Stimulated activated CD4-positive, alpha-beta T cell treated with anti-CD3 and anti-CD28 coated beads, Interleukin-2, amount 100 ng/mL, for 24 hours (primary cell): ENCODE results near the gene SDHA.
"Not testable (repeated sequence)": the region's sequence is repeated elsewhere in the genome, so short reads cannot be mapped to it uniquely, and the experiment has no call there.

ENCODE experiments used
- DNase-seq, 2 donors: peaks; one replicate each; pipeline ENCODE4 v3.0.0-alpha.2; 2020

Gene SDHA

DNA sequence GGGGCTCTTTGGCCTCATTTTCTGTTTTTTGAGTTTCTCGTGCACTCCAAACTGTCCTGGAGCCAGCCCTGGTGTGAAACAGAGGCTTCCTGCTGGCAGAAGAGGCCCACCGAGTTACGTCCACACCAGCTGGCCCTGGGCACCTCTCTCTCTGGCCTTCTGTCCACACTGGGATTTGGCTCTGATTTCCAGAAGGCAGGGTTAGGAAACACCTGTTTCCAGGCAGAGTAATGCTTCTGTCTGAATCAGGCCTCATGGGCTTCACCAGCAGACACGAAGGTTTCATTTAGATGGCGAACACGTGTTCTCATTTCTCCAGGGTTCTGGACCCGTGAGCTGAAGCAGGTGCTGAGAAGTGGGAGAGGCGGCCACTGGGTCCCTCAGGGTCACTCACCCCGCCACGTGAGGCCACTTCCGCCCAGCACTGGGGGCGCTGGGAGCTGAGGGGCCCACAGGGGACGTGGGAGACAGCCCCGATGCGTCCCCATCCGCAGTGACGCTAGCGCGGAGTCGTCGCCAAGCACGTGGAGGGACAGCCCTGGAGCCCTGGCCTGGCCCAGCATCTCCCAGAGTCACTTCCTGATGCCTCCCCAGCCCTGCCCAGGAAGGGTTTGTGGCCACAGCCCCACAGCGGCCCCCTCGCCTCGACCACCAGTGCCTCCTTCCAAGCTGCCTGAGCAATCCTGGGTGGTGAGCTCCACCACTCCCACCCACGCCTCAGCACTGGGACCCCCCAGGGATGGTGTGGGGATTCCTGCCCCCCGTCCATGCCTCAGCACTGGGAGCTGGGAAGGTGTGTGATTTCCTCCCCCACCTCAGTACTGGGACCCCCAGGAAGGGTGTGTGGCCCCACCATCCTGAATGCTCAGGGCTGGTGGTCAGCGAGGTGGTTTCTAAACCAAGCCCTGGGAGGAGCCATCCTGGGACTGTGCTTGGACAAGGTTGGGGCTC lies 31.8 kb upstream of the SDHA start:
- no peak for DNase-seq

GRCh38 chr5:187042-187431 lies 31.1 kb upstream of the SDHA start:
- DNase-seq, result no peak

GRCh38 chr5:187617-188451 lies 30.3 kb upstream of the SDHA start:
- DNase-seq, result no peak

- peak; percentile 90 to 93 for DNase-seq
These were observed 29.3 kb upstream of the SDHA start for GRCh38 chr5:188488-189481.

- no peak for DNase-seq
These were observed 28.6 kb upstream of the SDHA start for GRCh38 chr5:189486-189885.

- DNase-seq, result no peak
These were observed 28.1 kb upstream of the SDHA start for GRCh38 chr5:189976-190365.

- no peak for DNase-seq
These were observed 27.6 kb upstream of the SDHA start for GRCh38 chr5:190366-191035.

GRCh38 chr5:191036-191948 lies 26.8 kb upstream of the SDHA start, which contains the start of gene LRRC14B:
Gene LRRC14B, plus strand, starts transcription at chr5:191495. Its CDS starts 44 bp downstream, at chr5:191539.
- DNase-seq, result peak in 1 of 2 donors; percentile 30

DNA sequence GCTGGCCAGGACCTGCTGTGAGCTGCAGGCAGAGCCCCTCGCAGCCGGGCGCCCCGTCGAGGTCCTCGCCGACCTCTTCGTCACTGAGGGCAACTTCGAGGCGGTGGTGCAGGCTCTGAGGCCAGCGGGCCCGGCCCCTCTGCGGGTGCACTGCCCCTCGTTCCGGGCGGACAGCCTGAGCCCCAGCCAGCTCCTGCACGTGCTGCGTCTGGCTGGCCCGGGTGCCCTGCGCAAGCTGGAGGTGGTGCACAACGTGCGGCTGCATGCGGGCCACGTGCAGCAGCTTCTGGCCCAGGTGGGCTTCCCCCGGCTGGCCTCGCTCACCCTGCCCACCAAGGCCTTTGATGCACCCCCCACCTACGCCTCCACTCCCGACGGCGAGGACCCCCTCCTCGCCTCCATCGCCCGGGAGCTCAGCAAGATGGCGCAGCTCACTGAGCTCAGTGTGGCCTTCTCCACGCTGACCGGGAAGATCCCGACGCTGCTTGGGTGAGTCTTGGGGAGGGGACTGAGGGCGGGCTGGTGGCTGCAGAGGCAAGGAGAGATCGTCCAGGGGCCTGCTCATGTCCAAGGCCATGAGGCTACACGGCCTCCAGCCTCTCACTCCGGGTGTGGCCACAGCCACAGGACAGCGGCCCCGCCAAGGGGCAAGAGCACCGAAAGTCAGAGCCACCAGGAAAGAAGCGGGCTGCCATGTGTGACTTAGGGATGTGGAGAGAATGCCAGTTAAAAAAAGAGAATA lies 26.0 kb upstream of the SDHA start:
- no peak for DNase-seq

DNA sequence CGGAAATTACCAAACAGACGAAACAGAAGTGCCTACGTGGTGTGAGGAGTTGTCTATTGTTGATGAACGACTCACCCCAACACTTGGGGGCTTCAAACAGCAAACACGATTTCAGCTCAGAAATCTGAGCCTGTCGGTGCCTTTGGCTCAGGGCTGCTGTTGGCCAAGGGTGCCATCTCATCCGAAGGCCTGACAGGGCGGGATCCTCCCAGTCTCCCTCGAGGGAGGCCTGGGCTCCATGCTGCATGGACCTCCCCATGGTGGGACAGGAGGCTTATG lies 25.5 kb upstream of the SDHA start:
- DNase-seq, result no peak

GRCh38 chr5:192970-193831 lies 24.9 kb upstream of the SDHA start:
- DNase-seq, result no peak

GRCh38 chr5:194102-194501 lies 24.0 kb upstream of the SDHA start:
- DNase-seq, result no peak

GRCh38 chr5:194603-195209 lies 23.4 kb upstream of the SDHA start:
- no peak for DNase-seq

DNA sequence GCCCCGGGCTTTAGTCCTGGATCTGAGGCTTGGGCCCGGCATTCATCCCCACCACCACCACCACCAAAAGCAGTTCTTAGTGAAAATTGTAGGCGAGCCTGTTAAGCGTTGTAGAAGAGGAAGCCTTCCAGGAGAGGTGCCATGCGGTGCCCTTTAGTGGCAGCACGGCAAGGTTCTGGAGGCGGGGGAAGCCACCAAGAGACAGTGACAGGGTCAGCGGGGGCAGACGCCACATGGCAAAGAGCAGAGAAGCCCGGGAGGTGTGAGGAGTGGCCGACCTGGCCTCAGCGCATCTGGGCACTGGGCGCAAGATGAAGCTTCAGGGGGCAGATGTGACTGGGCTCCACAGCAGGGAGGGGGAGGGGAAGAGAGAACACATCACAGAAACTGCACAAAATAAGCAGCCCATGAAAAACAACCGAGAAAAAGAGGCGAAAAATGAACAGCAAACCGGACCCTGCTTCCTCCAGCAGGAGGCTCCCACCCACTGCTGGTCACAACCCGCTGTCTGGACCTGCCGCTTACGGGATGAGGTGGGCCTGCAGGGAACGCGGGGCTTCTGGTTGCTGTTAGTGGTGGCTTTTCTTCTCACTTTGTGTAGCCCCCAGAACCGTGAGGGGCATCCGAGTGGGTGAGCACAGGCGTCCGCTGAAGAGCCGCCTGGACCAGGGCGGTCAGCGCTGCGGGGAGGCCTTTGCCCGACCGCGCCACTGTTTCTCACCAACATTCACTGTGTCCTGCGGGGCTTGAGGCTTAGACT lies 22.5 kb upstream of the SDHA start:
- no peak for DNase-seq

GRCh38 chr5:196350-196749 lies 21.8 kb upstream of the SDHA start:
- no peak for DNase-seq

DNA sequence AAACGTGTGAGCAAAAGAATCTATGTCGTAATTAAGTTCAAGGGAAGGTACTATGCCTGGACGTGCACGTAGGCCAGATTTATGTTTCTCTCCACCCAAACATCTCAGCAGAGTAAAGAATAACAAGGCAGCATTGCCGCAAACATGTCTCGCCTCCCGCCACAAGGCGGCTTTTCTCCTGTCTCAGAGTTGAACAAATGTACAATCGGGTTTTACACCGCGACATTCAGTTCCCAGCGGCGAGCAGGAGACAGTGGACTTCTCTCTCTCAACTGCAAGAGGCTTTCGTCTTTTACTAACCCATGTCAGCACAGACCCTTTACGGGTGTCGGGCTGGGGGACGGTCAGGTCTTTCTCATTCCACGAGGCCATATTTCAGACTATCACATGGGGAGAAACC lies 21.1 kb upstream of the SDHA start:
- DNase-seq, result not testable (repeated sequence)

DNA sequence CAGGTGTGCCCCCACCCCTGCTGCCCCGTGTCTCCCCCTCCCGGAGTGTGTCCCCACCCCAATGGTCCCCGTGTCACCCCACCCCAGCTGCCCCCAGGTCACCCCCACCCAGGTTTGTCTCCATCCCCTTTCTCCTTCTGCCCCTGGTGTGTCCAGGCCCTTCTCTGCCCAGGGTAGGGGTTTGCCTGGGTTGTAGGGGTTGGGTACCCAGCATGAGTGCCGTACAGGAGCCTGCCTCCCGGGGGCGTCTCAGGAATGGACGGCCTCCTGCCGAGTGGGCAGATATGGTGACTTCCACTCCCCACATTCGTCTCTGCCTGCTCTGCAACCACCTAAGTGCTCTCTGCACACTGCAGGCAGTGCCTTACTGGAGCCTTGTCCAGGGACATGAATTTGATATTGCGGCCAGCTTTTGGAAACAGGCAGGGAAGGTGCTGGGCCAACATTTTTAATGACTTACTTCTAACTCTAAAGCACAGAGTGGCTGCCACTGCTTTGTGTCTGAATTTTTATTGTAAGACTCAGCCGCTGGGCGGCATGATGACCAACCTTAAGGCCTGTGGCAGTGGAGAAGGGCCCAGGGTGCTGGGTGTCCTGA lies 20.1 kb upstream of the SDHA start:
- DNase-seq, result no peak
